Measurements from ENCODE around the gene COPG2. TPM values are rescaled to one million over a fixed set of nuclear protein-coding genes. Genes with fewer than 3 reads are reported as not detected.

COPG2 gene
- total and polyA plus RNA-seq, 2 donors (not counting 1 experiment from before 2014, with no cell fraction given): 6.1 to 13.4 TPM

DNA sequence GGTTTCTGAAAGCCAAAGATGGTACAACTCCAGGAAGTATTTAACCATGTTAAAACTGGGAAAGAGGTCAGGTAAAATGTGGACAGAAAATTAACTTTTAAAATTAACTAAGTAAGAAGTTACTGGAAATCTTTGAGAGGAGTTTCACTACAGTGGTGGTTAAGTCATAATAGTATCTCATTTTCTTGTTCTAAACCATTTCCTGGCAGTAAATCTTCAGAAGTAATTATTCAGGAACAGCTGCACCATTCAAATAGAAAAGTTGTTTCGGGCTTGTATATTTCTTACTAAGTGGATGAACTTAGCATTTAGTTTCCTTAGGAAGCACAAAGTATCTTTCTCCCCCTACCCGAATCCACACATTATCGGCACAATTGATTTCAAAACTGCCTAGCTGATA is 27.1 kb downstream of the COPG2 start:
- 75% methylated on average over 2 of the region's 3 CpGs for WGBS (ENCODE audit: insufficient coverage)
- no peaks in the 10 kb centered on the region for H3K4me1 Mint-ChIP-seq
- Histone ChIP-seq H3K79me2 (ENCODE audit: control insufficient read depth, insufficient read depth, low read length) (no peaks in the 10 kb centered on the region), H3K36me3 (replicated peaks in 1 of 2; ENCODE audit: control extremely low read depth in 1 of 2, control insufficient read depth in 1 of 2, extremely low read depth in 1 of 2, insufficient read depth in 2 of 2, low read length in 1 of 2) (peaks cover 0 to 4% of the 10 kb centered on the region in 2 experiments), H4K20me1 (ENCODE audit: control insufficient read depth, insufficient read depth, low read length, poor library complexity, severe bottlenecking) (no peaks in the 10 kb centered on the region), H3K9me3 (ENCODE audit: control extremely low read depth in 1 of 3, control insufficient read depth in 2 of 3, insufficient read depth in 1 of 3, low read length in 2 of 3) (peaks cover 0 to 15% (median 0%) of the 10 kb centered on the region in 3 donors), H3K4me1 (ENCODE audit: control insufficient read depth in 2 of 2, insufficient read depth in 2 of 2, low read length in 2 of 2) (no peaks in the 10 kb centered on the region), H3K4me2 (replicated peaks; ENCODE audit: low read depth, low read length, poor library complexity, severe bottlenecking) (no peak overlapping the region), H2AFZ (ENCODE audit: insufficient read depth, low read depth, low read length, poor library complexity, severe bottlenecking) (no peak overlapping the region), H3K27ac (ENCODE audit: low read length in 2 of 2) (no peak overlapping the region), H3K4me3 (ENCODE audit: control extremely low read depth in 1 of 5, extremely low read depth in 1 of 5, insufficient read depth in 1 of 5, low read depth in 2 of 5, low read length in 4 of 5) (no peak overlapping the region), H3K27me3 (replicated peaks in 1 of 4; ENCODE audit: control extremely low read depth in 1 of 4, control insufficient read depth in 3 of 4, insufficient read depth in 4 of 4, low read length in 3 of 4) (no peaks in the 10 kb centered on the region), H3K9ac (ENCODE audit: low read length) (no peak overlapping the region)
- H3K4me3 Mint-ChIP-seq: no peak overlapping the region
- DNase-seq: no peak
- intact Hi-C loops (cut with micrococcal nuclease): no loop called here
- ATAC-seq (ENCODE audit: low read depth): no peak
- H3K27ac Mint-ChIP-seq: no peak overlapping the region
- H3K27me3 Mint-ChIP-seq: no peaks in the 10 kb centered on the region
- CTCF ChIA-PET: no interaction called here
- H3K9me3 Mint-ChIP-seq (ENCODE audit: insufficient read depth): no peaks in the 10 kb centered on the region
- POLR2A ChIA-PET: no interaction called here
- no peak for TF ChIP-seq EZH2 (IDR thresholded peaks at IDR 0.05; ENCODE audit: borderline replicate concordance, insufficient read depth, low read depth, low read length, poor library complexity, severe bottlenecking)
- TF ChIP-seq, protein P1, sequence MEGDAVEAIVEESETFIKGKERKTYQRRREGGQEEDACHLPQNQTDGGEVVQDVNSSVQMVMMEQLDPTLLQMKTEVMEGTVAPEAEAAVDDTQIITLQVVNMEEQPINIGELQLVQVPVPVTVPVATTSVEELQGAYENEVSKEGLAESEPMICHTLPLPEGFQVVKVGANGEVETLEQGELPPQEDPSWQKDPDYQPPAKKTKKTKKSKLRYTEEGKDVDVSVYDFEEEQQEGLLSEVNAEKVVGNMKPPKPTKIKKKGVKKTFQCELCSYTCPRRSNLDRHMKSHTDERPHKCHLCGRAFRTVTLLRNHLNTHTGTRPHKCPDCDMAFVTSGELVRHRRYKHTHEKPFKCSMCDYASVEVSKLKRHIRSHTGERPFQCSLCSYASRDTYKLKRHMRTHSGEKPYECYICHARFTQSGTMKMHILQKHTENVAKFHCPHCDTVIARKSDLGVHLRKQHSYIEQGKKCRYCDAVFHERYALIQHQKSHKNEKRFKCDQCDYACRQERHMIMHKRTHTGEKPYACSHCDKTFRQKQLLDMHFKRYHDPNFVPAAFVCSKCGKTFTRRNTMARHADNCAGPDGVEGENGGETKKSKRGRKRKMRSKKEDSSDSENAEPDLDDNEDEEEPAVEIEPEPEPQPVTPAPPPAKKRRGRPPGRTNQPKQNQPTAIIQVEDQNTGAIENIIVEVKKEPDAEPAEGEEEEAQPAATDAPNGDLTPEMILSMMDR (IDR thresholded peaks at IDR 0.05): no peak

DNA sequence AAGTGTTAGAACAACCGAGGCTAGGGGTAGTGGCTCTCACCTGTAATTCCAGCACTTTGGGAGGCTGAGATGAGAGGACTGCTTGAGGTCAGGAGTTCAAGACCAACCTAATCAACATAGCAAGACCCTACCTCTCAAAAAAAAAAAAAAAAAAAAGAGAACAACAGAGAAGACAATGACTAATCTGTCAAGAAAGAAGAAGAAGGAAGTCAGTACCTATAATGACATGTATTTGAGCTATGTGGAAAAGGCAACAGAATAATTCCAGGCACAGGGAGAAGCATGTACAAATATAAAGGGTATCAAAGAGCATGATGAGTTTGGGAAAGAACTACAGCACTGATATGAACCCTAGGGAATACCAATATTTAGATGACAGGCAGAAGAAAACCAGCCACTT is 27.5 kb downstream of the COPG2 start:
- intact Hi-C loops (cut with micrococcal nuclease): no loop called here
- TF ChIP-seq EZH2 (IDR thresholded peaks at IDR 0.05; ENCODE audit: borderline replicate concordance, insufficient read depth, low read depth, low read length, poor library complexity, severe bottlenecking): no peak
- TF ChIP-seq, protein P1 (IDR thresholded peaks at IDR 0.05): no peak

More for the DNA sequence above, 27.5 kb downstream of the COPG2 start:
- Histone ChIP-seq H2AFZ (ENCODE audit: insufficient read depth, low read depth, low read length, poor library complexity, severe bottlenecking) (no peak overlapping the region), H4K20me1 (ENCODE audit: control insufficient read depth, insufficient read depth, low read length, poor library complexity, severe bottlenecking) (no peaks in the 10 kb centered on the region), H3K79me2 (ENCODE audit: control insufficient read depth, insufficient read depth, low read length) (no peaks in the 10 kb centered on the region), H3K27ac (ENCODE audit: low read length in 2 of 2) (no peak overlapping the region), H3K27me3 (replicated peaks in 1 of 4; ENCODE audit: control extremely low read depth in 1 of 4, control insufficient read depth in 3 of 4, insufficient read depth in 4 of 4, low read length in 3 of 4) (no peaks in the 10 kb centered on the region), H3K4me1 (ENCODE audit: control insufficient read depth in 2 of 2, insufficient read depth in 2 of 2, low read length in 2 of 2) (no peaks in the 10 kb centered on the region), H3K9me3 (ENCODE audit: control extremely low read depth in 1 of 3, control insufficient read depth in 2 of 3, insufficient read depth in 1 of 3, low read length in 2 of 3) (peaks cover 0 to 15% (median 0%) of the 10 kb centered on the region in 3 donors), H3K4me3 (ENCODE audit: control extremely low read depth in 1 of 5, extremely low read depth in 1 of 5, insufficient read depth in 1 of 5, low read depth in 2 of 5, low read length in 4 of 5) (no peak overlapping the region), H3K4me2 (replicated peaks; ENCODE audit: low read depth, low read length, poor library complexity, severe bottlenecking) (no peak overlapping the region), H3K36me3 (replicated peaks in 1 of 2; ENCODE audit: control extremely low read depth in 1 of 2, control insufficient read depth in 1 of 2, extremely low read depth in 1 of 2, insufficient read depth in 2 of 2, low read length in 1 of 2) (peaks cover 0 to 2% of the 10 kb centered on the region in 2 experiments), H3K9ac (ENCODE audit: low read length) (no peak overlapping the region)
- H3K27ac Mint-ChIP-seq: no peak overlapping the region
- ChIA-PET POLR2A (no interaction called here), CTCF (no interaction called here)
- no CpG with 5 or more reads among the region's 1 CpG for WGBS (ENCODE audit: insufficient coverage)
- no peaks in the 10 kb centered on the region for H3K4me1 Mint-ChIP-seq
- no peak overlapping the region for H3K4me3 Mint-ChIP-seq
- ATAC-seq (ENCODE audit: low read depth) (no peak), DNase-seq (no peak)
- no peaks in the 10 kb centered on the region for H3K27me3 Mint-ChIP-seq
- H3K9me3 Mint-ChIP-seq (ENCODE audit: insufficient read depth): peaks cover under 1% of the 10 kb centered on the region

All from B cell (primary cell).